ENCODE data around the gene SAMD4A.
A peak's percentile ranks its signal among the peaks of the same experiment; 100 is the strongest.

SAMD4A gene

DNA sequence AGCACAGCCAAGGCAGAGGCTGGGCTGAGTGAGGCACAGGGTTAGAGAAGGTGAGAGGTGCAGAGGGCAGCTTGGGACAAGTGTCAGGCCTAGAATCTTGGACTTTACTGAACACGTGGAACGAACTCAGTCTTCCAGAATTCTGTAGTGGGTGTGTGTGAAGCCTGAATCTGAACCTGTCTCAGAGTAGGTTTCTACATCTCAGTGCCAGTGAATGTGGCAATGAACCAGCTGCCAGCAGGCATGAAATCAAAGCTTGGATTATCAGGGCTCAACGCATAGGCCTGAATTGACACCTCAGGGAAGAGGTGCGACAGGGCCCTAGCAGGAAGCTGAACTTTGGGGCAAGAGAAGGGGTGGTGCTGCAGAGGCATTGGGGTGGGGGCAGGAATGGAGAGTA is 104.6 kb downstream of the SAMD4A start:
- no peak overlapping the region for H3K4me3 ChIP-seq (ENCODE audit: low read depth, low read length)
- TF ChIP-seq, protein P1, sequence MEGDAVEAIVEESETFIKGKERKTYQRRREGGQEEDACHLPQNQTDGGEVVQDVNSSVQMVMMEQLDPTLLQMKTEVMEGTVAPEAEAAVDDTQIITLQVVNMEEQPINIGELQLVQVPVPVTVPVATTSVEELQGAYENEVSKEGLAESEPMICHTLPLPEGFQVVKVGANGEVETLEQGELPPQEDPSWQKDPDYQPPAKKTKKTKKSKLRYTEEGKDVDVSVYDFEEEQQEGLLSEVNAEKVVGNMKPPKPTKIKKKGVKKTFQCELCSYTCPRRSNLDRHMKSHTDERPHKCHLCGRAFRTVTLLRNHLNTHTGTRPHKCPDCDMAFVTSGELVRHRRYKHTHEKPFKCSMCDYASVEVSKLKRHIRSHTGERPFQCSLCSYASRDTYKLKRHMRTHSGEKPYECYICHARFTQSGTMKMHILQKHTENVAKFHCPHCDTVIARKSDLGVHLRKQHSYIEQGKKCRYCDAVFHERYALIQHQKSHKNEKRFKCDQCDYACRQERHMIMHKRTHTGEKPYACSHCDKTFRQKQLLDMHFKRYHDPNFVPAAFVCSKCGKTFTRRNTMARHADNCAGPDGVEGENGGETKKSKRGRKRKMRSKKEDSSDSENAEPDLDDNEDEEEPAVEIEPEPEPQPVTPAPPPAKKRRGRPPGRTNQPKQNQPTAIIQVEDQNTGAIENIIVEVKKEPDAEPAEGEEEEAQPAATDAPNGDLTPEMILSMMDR (IDR thresholded peaks at IDR 0.05; ENCODE audit: low read depth, low read length, missing control alignments), result no peak
- DNase-seq (ENCODE audit: low read depth), result no peak

DNA sequence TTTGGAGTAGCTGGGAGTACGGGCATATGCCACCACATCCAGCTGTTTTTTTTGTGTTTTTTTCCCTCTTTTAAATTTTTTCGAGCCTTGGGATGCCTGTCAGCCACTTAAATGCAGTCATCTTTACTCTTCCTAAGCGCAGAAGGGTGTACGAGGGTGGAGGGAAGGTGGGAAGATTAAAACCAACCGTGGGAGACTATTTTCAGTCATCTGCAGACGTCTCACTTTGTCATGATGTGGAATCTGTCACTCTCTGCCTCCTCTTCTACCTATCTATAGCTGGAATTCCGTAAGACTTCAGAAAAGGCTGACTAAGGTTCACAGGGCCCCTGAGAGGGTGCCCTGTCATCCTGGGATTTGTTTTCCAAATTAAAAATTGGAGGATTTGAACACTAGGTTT is 105.3 kb downstream of the SAMD4A start:
- no peak for DNase-seq (ENCODE audit: low read depth)
- TF ChIP-seq, protein P1 (IDR thresholded peaks at IDR 0.05; ENCODE audit: low read depth, low read length, missing control alignments), result no peak

DNA sequence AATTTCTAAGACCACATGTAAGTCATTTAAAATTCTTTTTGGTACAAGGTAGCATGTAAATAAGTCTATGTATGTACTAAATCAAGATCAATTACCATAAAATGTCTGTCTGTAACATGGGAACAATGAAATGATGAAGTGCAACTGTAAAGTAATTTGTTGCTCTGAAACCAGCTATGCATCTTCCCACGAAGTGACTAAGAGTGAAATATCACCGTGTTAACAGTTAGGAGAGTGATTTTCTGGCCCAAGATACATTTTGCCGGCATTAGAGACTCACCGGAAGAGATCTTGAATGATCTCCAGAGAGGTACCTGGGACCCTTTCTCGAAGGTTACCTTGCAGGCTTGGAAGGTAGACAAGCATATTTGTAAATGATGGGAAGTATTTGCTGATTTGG is 105.8 kb downstream of the SAMD4A start:
- no peak for DNase-seq (ENCODE audit: low read depth)
- no peak overlapping the region for H3K4me3 ChIP-seq (ENCODE audit: low read depth, low read length)
- TF ChIP-seq, protein P1 (IDR thresholded peaks at IDR 0.05; ENCODE audit: low read depth, low read length, missing control alignments), result no peak

More for the DNA sequence above, 105.3 kb downstream of the SAMD4A start:
- H3K4me3 ChIP-seq (ENCODE audit: low read depth, low read length), result no peak overlapping the region

DNA sequence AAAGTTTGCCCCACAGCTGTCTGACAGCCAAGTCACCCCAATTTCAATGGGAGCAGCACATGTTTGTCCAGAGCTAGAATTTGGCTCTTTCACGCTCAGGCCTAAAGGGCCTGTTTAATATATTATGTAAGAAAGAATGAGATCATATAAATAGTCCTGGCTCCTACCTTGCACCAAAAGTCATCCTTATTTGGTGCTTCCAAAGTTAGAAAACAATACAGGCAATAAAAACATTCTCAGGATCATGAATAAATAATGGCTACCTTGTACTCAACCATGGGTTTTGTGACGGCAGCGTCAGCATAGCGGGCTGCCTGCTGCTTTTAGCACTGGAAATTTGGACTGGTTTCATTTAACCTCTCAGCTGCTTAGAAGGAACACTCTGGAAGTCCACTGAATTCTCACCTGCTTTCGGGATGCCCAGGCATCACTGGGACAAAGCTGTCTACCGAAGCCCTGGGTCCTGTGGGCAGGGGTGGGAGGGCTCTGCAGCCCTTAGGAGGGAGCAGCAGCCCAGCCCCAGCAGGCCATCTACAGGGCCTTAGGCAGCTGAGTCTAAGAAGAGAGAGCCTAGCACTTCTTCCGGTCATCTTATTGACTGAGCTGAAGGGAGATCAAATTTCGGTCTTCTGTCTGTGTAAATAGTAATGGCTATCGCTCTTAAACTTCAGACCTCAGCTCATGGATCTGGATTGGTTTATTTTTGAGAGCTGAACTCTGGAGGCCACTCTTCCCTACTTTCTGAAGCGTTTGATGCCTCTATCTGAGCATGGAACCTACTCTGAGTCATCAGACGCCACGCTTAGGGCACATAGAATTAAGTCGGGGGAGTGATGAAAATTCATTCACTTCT is 106.5 kb downstream of the SAMD4A start:
- no peak for DNase-seq (ENCODE audit: low read depth)

DNA sequence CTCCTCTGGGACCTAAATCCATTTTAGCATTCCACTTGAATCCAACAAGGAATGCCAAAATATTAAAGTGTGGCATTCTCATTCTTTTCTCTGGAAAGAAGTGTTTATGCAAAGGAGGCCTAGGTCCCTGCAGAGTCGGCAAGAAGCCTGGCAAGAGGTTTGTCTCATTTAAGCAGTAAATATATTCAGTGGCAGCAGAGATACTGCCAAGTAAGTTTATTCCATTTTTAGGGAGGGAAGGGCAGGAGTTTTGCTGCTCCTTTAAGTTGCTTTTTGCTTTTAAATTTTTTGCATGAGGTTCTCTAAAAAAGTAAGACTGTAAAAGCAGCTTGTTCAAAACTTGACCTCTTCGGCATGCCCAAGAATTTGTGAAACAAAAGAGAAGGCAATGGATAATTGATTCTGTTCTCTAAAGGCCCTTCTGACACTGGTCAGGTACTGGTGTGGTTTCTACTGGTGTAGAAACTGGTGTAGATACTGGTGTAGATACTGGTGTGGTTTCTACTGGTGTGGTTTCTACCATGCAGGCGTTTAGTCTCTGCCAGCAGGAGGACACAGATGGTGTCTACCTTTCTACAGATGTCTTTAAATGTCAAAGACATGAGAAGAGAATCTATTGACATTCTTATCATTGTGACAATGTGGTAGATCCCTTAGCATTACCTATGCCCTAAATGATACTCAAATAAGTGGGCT is 107.3 kb downstream of the SAMD4A start:
- H3K4me3 ChIP-seq (ENCODE audit: low read depth, low read length), result no peak overlapping the region
- peak; percentile 39 for DNase-seq (ENCODE audit: low read depth)
- TF ChIP-seq, protein P1 (IDR thresholded peaks at IDR 0.05; ENCODE audit: low read depth, low read length, missing control alignments), result no peak

More for the DNA sequence above, 106.5 kb downstream of the SAMD4A start:
- H3K4me3 ChIP-seq (ENCODE audit: low read depth, low read length), result no peak overlapping the region
- TF ChIP-seq, protein P1 (IDR thresholded peaks at IDR 0.05; ENCODE audit: low read depth, low read length, missing control alignments), result no peak

DNA sequence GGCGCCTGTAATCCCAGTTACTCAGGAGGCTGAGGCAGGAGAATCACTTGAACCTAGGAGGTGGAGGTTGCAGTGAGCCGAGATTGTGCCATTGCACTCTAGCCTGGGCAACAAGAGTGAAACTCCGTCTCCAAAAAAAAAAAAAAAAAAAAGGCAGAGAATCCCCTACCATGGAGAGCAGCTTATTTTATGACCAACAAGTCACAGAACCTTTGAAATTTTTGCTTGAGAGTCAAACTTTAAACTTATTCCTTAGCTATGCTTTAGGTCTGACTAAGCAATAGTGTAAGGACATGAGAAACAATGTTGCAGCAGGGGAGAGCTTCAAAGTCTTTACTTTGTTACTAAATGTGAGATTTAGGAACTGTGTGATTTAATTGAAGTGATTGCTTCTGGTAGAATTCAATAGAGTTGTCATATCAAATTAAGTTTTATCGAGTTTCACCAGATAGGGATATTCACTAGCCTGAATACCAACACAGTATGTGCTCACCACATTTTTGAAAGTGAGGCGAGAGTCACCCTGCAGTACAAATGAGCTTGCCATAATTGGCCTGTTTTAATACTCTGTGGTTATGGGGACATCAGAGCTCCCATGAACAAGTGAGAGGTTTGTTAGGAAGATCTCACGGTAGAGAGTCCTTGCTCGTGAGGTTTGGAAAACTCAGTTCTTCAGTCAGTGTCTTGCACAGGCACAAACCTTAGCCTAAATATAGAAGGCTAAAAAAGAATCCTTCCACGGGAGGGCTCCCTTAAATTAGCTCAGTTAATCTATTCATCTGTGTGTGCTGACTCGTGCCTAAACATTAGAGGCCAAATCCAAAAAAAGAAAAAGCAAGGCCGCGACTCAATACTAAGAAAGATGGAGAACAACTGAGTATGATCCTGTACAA is 108.6 kb downstream of the SAMD4A start:
- no peak for DNase-seq (ENCODE audit: low read depth)
- TF ChIP-seq, protein P1 (IDR thresholded peaks at IDR 0.05; ENCODE audit: low read depth, low read length, missing control alignments), result no peak
- no peak overlapping the region for H3K4me3 ChIP-seq (ENCODE audit: low read depth, low read length)
